ENCODE results near the gene ARRB2. TPM values are rescaled to one million over a fixed set of nuclear protein-coding genes. Genes with fewer than 3 reads are reported as not detected.

ARRB2 gene
- polyA plus RNA-seq, 1 donor from 2014 or later: 28.3 TPM

- H3K36me3 ChIP-seq (ENCODE audit: insufficient read depth, low read length): no peaks in the 10 kb centered on the region
- H3K27me3 ChIP-seq (ENCODE audit: insufficient read depth, low read depth, low read length): no peaks in the 10 kb centered on the region
- H4K20me1 ChIP-seq (ENCODE audit: insufficient read depth): no peaks in the 10 kb centered on the region
- no peaks in the 10 kb centered on the region for H3K9me3 ChIP-seq (ENCODE audit: low read length)
- H3K9ac ChIP-seq (ENCODE audit: low read length): no peak overlapping the region
- H3K4me3 ChIP-seq (ENCODE audit: low read length): no peak overlapping the region
- H3F3A ChIP-seq (ENCODE audit: insufficient read depth, low read length, poor library complexity, severe bottlenecking): no peaks in the 10 kb centered on the region
- H3K4me2 ChIP-seq (ENCODE audit: low read length): no peak overlapping the region
- no peaks in the 10 kb centered on the region for H3K9me2 ChIP-seq (ENCODE audit: insufficient read depth, low read length)
- H3K79me2 ChIP-seq (replicated peaks; ENCODE audit: insufficient read depth, low read length): no peaks in the 10 kb centered on the region
- TF ChIP-seq RAD21 (conservative IDR thresholded peaks at IDR 0.05) (no peak), CTCF (IDR thresholded peaks at IDR 0.05; ENCODE audit: poor library complexity, severe bottlenecking) (no peak), POLR2AphosphoS5 (IDR thresholded peaks at IDR 0.05) (no peak), EZH2 (IDR thresholded peaks at IDR 0.05; ENCODE audit: borderline replicate concordance, insufficient read depth, low read length, poor library complexity, severe bottlenecking) (no peak), REST (IDR thresholded peaks at IDR 0.05; ENCODE audit: borderline replicate concordance) (no peak), MXI1 (conservative IDR thresholded peaks at IDR 0.05; ENCODE audit: poor library complexity, severe bottlenecking) (no peak)
- H3K27ac ChIP-seq (ENCODE audit: low read length): no peak overlapping the region
- no peak overlapping the region for H2AFZ ChIP-seq (ENCODE audit: low read depth, low read length)
Measured at GRCh38 chr17:4719684-4720221, 9.3 kb downstream of the ARRB2 start.

- Histone ChIP-seq H2AFZ (ENCODE audit: low read depth, low read length) (no peak overlapping the region), H3K9me3 (ENCODE audit: low read length) (no peaks in the 10 kb centered on the region), H3K27ac (ENCODE audit: low read length) (no peak overlapping the region), H3F3A (ENCODE audit: insufficient read depth, low read length, poor library complexity, severe bottlenecking) (no peaks in the 10 kb centered on the region), H3K36me3 (ENCODE audit: insufficient read depth, low read length) (no peaks in the 10 kb centered on the region), H3K9ac (ENCODE audit: low read length) (no peak overlapping the region), H3K4me2 (ENCODE audit: low read length) (no peak overlapping the region), H3K27me3 (ENCODE audit: insufficient read depth, low read depth, low read length) (no peaks in the 10 kb centered on the region), H3K4me3 (ENCODE audit: low read length) (no peak overlapping the region), H4K20me1 (ENCODE audit: insufficient read depth) (no peaks in the 10 kb centered on the region), H3K79me2 (replicated peaks; ENCODE audit: insufficient read depth, low read length) (no peaks in the 10 kb centered on the region), H3K9me2 (ENCODE audit: insufficient read depth, low read length) (no peaks in the 10 kb centered on the region)
- TF ChIP-seq TAF1 (IDR thresholded peaks at IDR 0.05; ENCODE audit: low read depth) (no peak), RAD21 (conservative IDR thresholded peaks at IDR 0.05) (no peak), SMC3 (conservative IDR thresholded peaks at IDR 0.05; ENCODE audit: poor library complexity) (no peak), EP300 (conservative IDR thresholded peaks at IDR 0.05; ENCODE audit: poor library complexity, severe bottlenecking) (no peak), REST (IDR thresholded peaks at IDR 0.05; ENCODE audit: borderline replicate concordance) (no peak), EZH2 (IDR thresholded peaks at IDR 0.05; ENCODE audit: borderline replicate concordance, insufficient read depth, low read length, poor library complexity, severe bottlenecking) (no peak), CTCF (IDR thresholded peaks at IDR 0.05; ENCODE audit: poor library complexity, severe bottlenecking) (no peak), MXI1 (conservative IDR thresholded peaks at IDR 0.05; ENCODE audit: poor library complexity, severe bottlenecking) (no peak), POLR2AphosphoS5 (IDR thresholded peaks at IDR 0.05) (no peak)
Measured at GRCh38 chr17:4720787-4721186, 10.4 kb downstream of the ARRB2 start.

Data from neural cell (in vitro differentiated cells).